Psoas muscle (tissue), 8 donors: Measurements from ENCODE around the gene SLC5A5. TPM values are rescaled to one million over a fixed set of nuclear protein-coding genes. Genes with fewer than 3 reads are reported as not detected.
A peak's percentile ranks its signal among the peaks of the same experiment; 100 is the strongest.

ENCODE experiments used
- ATAC-seq, 4 donors: fragments of 200-7000 bp; cut with Tn5 transposase; one replicate each; pipeline ENCODE4 v1.9.1; 2020; ENCODE audit warnings: moderate library complexity in 3 of 4, mild to moderate bottlenecking in 2 of 4
- DNase-seq, 2 donors: peaks; one replicate each; pipeline ENCODE4 v3.0.0-alpha.2; 2020
- H3K27ac ChIP-seq: fragments of 200-600 bp; one replicate; pipeline ENCODE4 v1.8.0; 2022
- H3K27me3 ChIP-seq, 3 donors: fragments of 200-600 bp in 1 of 3; one replicate each; pipeline versions ENCODE4 v1.6.1 to v1.8.0; 2013 to 2022; ENCODE audit warnings: low read length in 2 of 3, mild to moderate bottlenecking in 2 of 3, moderate library complexity in 1 of 3; ENCODE audit not compliant: insufficient read depth in 3 of 3
- H3K36me3 ChIP-seq, 2 donors: fragments of 200-600 bp in 1 of 2; one replicate each; pipeline versions ENCODE4 v1.6.1 to v1.8.0; 2013 to 2022; ENCODE audit warnings: low read depth in 1 of 2, mild to moderate bottlenecking in 1 of 2, moderate library complexity in 1 of 2; ENCODE audit not compliant: insufficient read depth in 1 of 2
- H3K4me1 ChIP-seq: fragments of 200-600 bp; one replicate; pipeline ENCODE4 v1.8.0; 2022
- H3K4me3 ChIP-seq: fragments of 200-600 bp; one replicate; pipeline ENCODE4 v1.8.0; 2022; ENCODE audit warnings: mild to moderate bottlenecking
- H3K9me3 ChIP-seq: fragments of 200-600 bp; one replicate; pipeline ENCODE4 v1.8.0; 2022
- WGBS, 3 donors: extraction: QIAGEN DNeasy Blood & Tissue Kit; methylation state at CpG; one replicate each; pipeline versions ENCODE4 v1.1.6 to v1.1.7; 2013; 5-methylcytosine and 5-hydroxymethylcytosine counted together
- intact Hi-C, 2 donors: fragments of 100-400 bp; cut with DNase I; formaldehyde crosslinking; loops; one replicate each; pipeline versions ENCODE4 v1.11.0 to v1.14.2; 2022
- polyA plus RNA-seq, 3 donors: library from polyadenylated mRNA; stranded (reverse); fragments of 200-250 nt; gene quantifications; one replicate each; pipeline ENCODE4 v1.2.3, GENCODE V29; 2013
- total RNA-seq, 4 donors: library from RNA; stranded (reverse); fragmentation: NEBNext Ultra II Directional in 2 of 4; extraction: Animal tissue kit (Norgen Biotek cat#: 25700) in 2 of 4; gene quantifications; one replicate each; pipeline versions ENCODE4 v1.2.1 to v1.2.4, GENCODE V29; 2021 to 2023
- TF ChIP-seq, protein P1 (sequence below): fragments of 200-600 bp; IDR thresholded peaks from one replicate; pipeline ENCODE4 v1.8.0; 2022; ENCODE audit warnings: antibody characterized with exemption
- donor health status: healthy with polysubstance abuse.
- donor health status: DM: no; HTN: no; CAD: no; lungs with moderate emphysema.
- donor health status: Bipolar disorder and iron deficiency.
- donor health status: healthy.
- donor health status: DM: yes; HTN: yes; CAD: no.
- donor health status: DM: no; HTN: no; CAD: no.
- donor health status: DM: no; HTN: no; CAD: no.
- donor health status: DM: yes; HTN: yes; CAD: no.

SLC5A5 gene
- total and polyA plus RNA-seq, 7 donors: not detected

DNA sequence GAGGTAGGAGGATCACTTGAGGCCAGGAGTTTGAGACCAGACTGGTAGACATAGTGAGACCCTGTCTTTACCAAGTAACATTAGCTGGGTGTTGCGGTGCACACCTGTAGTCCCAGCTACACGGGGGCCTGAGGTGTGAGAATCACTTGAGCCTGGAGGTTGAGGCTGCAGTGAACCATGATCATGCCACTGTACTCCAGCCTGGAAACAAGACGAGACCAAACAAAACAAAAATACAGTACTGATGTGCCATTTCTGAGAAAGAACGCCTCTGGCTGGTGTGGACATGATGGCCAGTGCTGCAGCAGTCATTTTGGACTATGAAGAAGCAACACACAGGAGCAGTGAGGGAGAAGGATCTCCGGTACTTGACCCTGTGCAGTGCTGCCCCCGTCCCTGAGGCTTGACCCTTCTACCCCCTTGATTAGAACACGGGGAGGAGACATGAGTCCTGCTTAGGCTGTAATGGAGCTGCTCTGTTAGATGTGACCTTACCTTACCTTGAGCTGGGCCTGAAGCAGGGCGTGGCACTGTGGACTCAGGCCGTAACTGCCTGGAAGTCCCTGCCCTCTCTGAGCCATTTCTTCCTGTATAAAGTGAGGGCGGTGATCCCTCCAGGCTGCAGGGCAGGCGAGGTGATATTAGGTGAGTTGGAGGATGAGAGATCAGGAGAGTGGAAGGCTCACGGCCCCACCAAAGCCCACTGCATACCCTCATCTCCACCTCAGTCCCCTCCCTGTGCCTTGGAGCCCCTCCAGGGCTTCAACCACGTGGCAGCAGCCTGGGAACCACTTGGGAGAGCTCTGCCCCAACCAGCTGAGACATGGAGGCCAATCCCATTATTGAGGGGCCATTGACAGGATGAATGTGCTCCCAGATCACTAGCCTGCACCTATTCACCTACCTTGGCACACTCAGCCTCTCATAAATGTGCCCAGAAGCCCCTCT lies 6.1 kb upstream of the SLC5A5 start:
- H3K27ac ChIP-seq: peak overlapping the region; percentile 99
- no peaks in the 10 kb centered on the region for H3K9me3 ChIP-seq
- peak; percentile 11 to 25 (median 18) for ATAC-seq
- H3K4me1 ChIP-seq: peaks cover 29% of the 10 kb centered on the region
- WGBS, 3 donors: 68 to 74% (median 71%) methylated on average over 13 of the region's 13 CpGs
- intact Hi-C loops: loop anchor here (5.0 to 10.0 kb wide), 2 partner anchors 132 to 199 kb away; no protein-coding TSS in a partner anchor
- H3K27me3 ChIP-seq: peaks cover 0 to 10% (median 6%) of the 10 kb centered on the region in 3 donors
- no peak overlapping the region for H3K4me3 ChIP-seq
- TF ChIP-seq, protein P1, sequence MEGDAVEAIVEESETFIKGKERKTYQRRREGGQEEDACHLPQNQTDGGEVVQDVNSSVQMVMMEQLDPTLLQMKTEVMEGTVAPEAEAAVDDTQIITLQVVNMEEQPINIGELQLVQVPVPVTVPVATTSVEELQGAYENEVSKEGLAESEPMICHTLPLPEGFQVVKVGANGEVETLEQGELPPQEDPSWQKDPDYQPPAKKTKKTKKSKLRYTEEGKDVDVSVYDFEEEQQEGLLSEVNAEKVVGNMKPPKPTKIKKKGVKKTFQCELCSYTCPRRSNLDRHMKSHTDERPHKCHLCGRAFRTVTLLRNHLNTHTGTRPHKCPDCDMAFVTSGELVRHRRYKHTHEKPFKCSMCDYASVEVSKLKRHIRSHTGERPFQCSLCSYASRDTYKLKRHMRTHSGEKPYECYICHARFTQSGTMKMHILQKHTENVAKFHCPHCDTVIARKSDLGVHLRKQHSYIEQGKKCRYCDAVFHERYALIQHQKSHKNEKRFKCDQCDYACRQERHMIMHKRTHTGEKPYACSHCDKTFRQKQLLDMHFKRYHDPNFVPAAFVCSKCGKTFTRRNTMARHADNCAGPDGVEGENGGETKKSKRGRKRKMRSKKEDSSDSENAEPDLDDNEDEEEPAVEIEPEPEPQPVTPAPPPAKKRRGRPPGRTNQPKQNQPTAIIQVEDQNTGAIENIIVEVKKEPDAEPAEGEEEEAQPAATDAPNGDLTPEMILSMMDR: no peak
- no peak for DNase-seq
- peaks cover 14 to 54% of the 10 kb centered on the region in 2 donors for H3K36me3 ChIP-seq

DNA sequence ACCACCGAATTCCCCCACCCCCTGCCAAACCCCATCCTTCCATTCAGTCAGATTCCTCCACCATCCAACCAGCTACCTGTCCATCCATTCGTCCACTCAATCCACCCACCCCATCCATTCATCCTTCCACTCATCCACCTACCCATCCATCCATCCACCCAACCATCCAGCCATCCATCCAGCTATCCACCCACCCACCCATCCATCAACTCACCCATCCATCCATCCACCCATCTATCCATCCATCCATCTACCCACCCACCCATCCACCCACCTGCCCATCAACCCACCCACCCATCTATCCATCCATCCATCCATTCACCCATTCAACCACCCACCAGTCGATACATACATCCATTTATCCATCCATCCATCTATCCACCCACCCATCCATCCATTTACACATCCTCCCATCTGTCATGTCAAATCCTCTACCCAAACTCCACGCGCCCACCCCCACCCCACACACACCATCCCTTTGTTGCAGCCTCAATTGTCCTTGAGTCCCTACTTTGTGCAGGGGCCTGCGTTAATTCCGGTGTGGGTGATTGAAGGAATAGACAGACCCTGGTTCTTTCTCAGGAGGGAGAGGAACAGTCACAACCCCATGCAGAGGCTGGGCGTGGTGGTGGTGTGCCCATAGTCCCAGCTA lies 5.3 kb upstream of the SLC5A5 start:
- H3K27ac ChIP-seq: no peak overlapping the region
- H3K4me1 ChIP-seq: peaks cover 24% of the 10 kb centered on the region
- H3K36me3 ChIP-seq: peaks cover 14 to 46% of the 10 kb centered on the region in 2 donors
- H3K27me3 ChIP-seq: peaks cover 0 to 18% (median 9%) of the 10 kb centered on the region in 3 donors
- H3K4me3 ChIP-seq: no peak overlapping the region
- DNase-seq (no peak), ATAC-seq (no peak)
- TF ChIP-seq, protein P1: no peak
- intact Hi-C loops: loop anchor here (5.0 to 10.0 kb wide), 2 partner anchors 131 to 198 kb away; no protein-coding TSS in a partner anchor
- 85 to 89% (median 88%) methylated on average over 8 of the region's 8 CpGs for WGBS, 3 donors
- H3K9me3 ChIP-seq: no peaks in the 10 kb centered on the region

DNA sequence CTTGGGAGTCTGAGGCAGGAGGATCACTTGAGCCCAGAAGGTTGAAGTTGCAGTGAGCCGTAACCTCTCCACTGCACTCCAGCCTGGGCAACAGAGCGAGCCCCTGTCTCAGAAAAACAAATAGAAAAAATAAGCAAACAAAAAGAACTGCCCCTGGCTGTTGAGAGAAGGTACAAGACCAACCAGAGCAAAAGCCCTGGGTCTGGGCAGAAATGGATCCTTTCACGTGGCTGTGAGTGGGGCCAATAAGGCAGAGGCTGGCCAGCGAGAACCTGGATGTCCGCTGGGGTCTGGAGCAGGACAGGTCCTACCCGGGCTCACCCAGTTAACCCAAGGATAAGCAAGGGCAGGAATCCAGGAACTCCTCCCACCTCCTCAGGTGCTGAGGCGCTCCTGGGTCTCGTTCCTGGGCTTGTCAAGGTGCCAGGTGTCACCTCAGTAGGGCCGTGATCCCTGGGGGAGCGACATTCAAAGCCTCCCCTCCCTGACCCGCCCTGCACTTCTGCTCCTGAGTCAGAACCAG lies 4.7 kb upstream of the SLC5A5 start:
- Histone ChIP-seq H3K27ac (no peak overlapping the region), H3K36me3 (peaks cover 14 to 40% of the 10 kb centered on the region in 2 donors), H3K9me3 (no peaks in the 10 kb centered on the region), H3K4me1 (peaks cover 19% of the 10 kb centered on the region), H3K4me3 (no peak overlapping the region), H3K27me3 (peaks cover 0 to 24% (median 13%) of the 10 kb centered on the region in 3 donors)
- 69 to 76% (median 71%) methylated on average over 11 of the region's 11 CpGs for WGBS, 3 donors
- intact Hi-C loops: loop anchor here (5.0 to 10.0 kb wide), 2 partner anchors 130 to 198 kb away; no protein-coding TSS in a partner anchor
- ATAC-seq (no peak), DNase-seq (no peak)
- TF ChIP-seq, protein P1: no peak

DNA sequence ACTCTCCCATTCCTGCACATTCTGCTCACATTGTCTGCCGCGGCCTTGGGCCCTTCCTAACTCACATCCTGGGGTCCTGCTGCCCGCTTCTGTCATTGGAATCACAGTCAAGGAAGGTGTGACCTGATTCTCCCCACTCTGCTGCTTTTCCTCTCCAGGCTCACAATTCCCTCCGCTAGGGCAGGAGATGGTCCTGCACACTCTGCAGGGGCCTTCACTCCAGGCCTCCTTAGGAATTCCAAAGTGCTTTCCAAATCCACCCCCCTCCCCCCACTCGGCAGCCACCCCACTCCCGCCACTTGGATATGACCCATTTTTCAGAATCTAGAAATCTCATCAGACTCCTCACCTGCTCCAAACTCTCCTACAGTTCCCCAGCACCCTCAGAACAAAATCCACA lies 3.1 kb upstream of the SLC5A5 start:
- intact Hi-C loops: loop anchor here (2.0 to 10.0 kb wide), 3 partner anchors 64 to 196 kb away; partner anchors contain the start of gene CCDC124 (in 1 of the 2)

More for the DNA sequence above, 3.1 kb upstream of the SLC5A5 start:
- no peak for DNase-seq
- Histone ChIP-seq H3K27me3 (peaks cover 0 to 40% (median 24%) of the 10 kb centered on the region in 3 donors), H3K9me3 (no peaks in the 10 kb centered on the region), H3K27ac (no peak overlapping the region), H3K4me3 (no peak overlapping the region), H3K36me3 (peaks cover 5 to 24% of the 10 kb centered on the region in 2 donors), H3K4me1 (peaks cover 4% of the 10 kb centered on the region)
- TF ChIP-seq, protein P1: no peak
- 56 to 59% (median 57%) methylated on average over 6 of the region's 6 CpGs for WGBS, 3 donors
- ATAC-seq: no peak
